Heart left ventricle (tissue), 13 donors: ENCODE data around the gene PTPRC.

Source experiments
- CTCF ChIP-seq, 12 donors: fragments of 200-600 bp; sonication (generic) in 4 of 12; IDR thresholded peaks; one replicate each; pipeline versions ENCODE4 v1.5.0 to v1.8.0; 2018 to 2022; ENCODE audit warnings: antibody characterized with exemption in 12 of 12, mild to moderate bottlenecking in 5 of 12
- POLR2A ChIP-seq, 2 donors: fragments of 450-650 bp; IDR thresholded peaks; one replicate each; pipeline ENCODE4 v1.6.1; 2017; ENCODE audit warnings: antibody characterized with exemption in 2 of 2, mild to moderate bottlenecking in 2 of 2, moderate library complexity in 2 of 2
- donor health status: ischemic (EF 13 %, LVEDD 7.1; RV severe dilation, severe dysfunction).
- donor health status: DM: no; HTN: yes; CAD: no.
- donor health status: DM: no; HTN: no; CAD: no.
- donor health status: ischemic (EF 25% LVEDD 6.9; RV normal size, moderate dysfunction).
- donor health status: ischemic (EF 25% LVEDD 5.7; RV mildly dilated, moderate dysfunction).
- donor health status: ischemic (EF 35%, LVEDD 5.7; RV mildly dilated, moderate dysfunction).
- donor health status: nonischemic (EF 11% LVEDD 7.7; RV severe dilation, severe dysfunction).
- donor health status: DM: yes; HTN: yes; CAD: no.
- donor health status: PGD.
- donor health status: ischemic (EF 29% LVEDD 5.4; RV normal size, mild dysfunction).
- donor health status: nonischemic (EF 23%, LVEDD 6.1; RV moderate dilation, normal function).

GRCh38 chr1:198672124-198672523 lies 33.3 kb downstream of the PTPRC start:
- no peak for TF ChIP-seq CTCF (IDR thresholded peaks at IDR 0.05)
- no peak for TF ChIP-seq POLR2A (IDR thresholded peaks at IDR 0.05)
